ENCODE data around the gene ATL1.

Gene ATL1

DNA sequence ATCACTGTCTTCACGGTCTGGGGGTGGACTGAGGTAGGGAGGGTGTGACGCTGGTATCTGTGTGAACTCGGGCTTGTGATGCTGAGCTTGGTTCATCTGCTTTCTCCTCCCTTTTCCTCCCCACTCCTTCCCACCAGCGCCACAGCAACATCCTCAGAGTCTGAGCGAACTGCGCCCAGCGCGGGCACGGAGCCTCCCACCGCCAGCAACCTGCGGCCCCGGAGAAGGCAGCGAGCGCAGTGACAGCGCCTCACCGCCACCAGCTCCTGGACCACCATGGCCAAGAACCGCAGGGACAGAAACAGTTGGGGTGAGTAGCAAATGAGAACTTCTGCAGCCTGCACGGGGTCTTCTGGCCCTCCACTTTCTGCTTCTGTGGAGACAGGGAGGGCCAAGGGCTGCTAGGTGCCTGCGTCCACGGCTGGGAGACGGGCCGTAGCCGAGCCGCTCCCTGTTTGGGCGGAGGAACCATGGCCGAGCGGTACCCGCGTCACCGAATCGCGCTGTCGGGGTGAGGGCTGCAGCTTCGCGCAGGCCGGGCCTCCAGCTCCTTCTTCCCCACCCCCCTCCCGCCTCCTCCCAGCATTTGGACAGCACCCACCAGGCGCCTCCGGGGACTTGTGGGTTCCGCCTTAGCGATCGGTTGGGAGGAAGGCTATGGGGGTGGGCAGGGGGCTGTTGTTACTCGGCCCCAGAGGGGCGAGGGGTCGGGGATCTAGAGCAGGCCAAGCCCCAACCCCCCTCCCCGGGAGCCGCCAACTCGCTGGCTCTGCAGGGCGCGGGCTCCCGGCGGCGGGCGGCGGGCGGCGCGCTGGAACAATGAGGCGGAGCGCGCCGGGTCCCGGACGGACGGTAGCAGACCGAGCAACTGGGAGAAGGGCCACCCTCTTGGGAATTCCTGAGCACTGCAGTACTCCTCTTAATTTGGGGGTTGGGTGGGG lies at the start of gene ATL1:
TSS of gene ATL1 (plus strand) at position 156 of the 941 bp plus-strand sequence. CDS start at position 277, 121 bp downstream.
- DNase-seq (ENCODE audit: low read depth), result peak; percentile 79

DNA sequence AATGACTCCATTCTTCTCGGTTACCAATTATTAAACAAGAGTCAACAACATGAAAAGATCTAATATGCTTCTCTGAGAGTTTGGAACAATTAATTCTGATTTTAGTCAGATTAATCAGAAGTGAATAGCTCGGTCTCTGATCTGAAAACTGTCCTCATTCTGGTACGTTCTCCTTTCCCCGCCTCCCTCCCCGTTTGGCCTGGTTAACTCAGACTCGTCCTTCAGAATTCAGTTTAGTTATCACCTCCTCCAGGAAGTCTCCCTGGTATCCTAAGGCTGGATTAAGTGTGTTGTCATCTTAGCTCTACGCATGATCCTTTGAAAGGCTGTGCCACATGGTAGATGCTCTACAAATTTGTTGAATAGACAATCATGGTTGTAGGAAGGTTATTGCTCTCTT lies 49.8 kb upstream of the ATL1 start:
- DNase-seq (ENCODE audit: low read depth), result no peak

DNA sequence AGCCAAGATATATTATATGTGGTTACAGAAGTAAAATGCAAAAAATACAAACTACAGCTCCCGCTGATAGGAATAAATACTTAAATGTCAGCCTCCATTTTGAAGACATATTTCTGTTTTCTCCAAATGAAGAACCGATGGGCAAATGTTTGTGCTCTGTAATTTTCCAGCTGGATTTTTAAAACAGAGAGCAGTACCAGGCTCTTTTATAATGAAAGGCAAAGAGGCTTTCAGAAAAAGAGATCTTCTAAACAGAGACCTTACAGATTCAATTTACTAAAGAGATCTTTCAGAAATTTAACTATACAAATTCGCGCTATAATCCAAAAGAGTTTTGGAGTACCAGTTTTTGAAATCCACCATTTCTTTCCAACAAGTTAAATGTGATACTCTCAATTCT lies 47.5 kb upstream of the ATL1 start:
- DNase-seq (ENCODE audit: low read depth), result no peak

DNA sequence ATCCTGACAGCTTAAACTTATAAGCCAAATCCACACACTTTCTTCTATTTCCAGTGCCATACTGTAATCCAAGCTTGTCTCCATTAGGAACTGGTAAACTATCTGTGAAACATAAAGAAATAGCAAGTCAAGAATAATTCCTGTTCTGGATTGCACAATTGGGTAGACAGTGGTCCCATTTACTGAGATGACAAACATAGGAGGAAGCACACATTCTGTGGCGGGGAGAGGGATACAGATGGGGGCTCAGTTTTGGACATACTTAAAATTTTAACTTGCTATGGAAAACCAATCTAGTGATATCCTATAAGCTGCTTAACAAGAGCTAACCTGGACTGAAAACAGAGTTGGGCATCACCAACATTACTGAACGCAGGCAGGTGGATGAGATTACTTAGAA lies 43.9 kb upstream of the ATL1 start:
- no peak for DNase-seq (ENCODE audit: low read depth)

DNA sequence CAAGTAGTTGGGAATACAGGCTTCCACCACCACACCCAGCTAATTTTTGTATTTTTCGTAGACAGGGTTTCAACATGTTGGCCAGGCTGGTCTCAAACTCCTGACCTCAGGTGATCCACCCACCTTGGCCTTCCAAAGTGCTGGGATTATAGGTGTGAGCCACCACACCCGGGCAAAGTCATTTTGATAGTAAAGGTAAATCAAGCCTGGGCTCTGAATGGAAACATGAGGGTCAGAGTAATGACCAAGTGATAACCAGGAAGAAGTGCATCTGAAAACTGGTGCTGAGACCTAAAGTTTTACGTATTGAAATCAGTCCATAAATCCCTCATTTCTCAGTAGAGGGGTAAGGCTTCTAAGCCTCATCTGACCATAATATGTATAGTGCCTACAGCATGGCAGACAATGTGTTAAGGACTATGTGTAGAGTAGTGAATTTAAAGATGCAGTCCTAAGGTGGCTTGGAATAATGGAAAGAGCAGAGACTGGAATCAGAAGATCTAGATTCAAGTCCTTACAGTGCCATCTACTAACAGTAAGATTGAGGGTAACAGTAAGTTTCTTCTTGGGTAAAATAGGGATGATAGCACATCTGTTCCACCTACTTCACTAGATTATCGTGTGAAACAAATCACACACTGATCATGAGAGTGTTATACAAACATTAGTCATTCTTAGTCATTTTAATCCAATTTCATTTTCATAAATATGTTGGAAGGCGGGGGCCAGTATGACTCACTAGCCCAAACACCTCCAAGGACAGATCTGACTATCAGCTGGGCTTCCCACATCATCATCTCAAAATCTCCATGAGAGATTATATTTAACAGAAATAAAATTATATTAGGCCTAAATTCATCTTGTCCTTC lies 38.8 kb upstream of the ATL1 start:
- peak; percentile 95 for DNase-seq (ENCODE audit: low read depth)

DNA sequence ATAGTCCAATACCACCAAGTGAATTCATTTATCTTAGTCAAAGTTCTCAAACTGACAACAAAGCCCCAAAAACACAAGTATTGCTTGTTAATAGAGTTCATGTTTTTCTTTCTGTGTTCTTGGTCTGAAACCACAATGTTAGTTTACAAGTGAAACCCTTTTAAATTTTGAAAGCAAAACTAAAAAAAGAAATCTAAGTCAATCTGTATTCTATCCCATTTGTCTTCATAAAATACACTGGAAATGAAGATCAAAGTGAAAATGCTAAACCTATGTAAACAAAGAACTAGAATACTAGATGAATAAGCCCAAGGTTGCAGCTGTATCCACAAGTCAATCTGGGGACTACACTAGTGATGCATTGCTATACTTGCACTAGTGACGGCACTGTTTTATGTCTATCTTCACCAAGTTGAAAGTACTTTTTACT lies 38.0 kb upstream of the ATL1 start:
- DNase-seq (ENCODE audit: low read depth), result peak; percentile 76

DNA sequence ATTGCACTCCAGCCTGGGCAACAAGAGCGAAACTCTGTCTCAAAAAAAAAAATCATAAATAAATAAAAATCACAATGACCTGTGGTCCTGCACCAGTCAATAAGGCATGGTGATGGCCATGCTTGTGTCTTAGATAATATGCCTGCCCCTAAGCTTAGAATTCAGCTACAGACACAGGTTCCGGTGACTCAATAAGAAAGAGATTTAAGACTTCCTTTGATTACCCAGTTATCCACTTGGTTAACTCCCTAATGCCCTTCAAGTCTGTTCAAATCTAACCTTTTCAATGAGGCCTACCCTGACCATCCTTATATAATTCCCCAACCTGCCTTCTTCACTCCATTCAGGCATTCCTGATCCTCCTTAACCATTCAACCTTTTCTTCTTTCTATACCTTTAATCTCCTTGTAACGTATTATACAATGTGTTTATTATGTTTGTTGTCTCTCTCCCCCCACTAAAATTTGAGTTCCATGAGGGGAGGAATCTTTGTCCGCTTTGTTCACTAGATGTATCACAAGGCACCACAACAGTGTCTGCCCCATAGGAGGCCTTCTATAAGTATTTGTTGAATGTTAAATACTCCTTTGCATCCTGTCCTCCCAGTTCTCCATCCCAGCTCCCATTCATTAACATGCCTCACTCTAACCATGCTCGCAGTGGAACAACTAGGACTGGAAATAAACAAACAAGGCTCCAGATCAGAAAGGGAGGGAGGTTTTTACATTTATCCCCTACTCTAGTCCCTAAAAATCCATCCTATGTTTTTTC lies 36.5 kb upstream of the ATL1 start:
- peak; percentile 45 for DNase-seq (ENCODE audit: low read depth)

DNA sequence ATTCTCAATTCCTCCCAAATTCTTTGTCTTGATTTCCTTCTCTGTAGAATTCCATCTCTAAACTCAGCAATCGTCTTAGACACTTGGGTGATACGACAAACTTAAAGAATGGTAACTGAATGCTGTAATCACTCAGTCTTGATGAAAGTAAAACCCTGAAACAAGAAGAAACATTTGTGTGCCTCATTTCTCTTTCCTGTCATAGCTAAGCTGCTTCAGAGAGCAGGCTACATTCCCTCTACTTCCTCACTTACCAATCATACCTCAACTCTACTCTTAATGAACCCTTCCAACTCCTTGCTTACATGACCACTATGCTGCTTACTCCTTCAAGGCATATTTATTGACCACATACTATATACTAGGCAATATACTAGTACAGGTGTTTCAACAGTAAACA lies 35.9 kb upstream of the ATL1 start:
- no peak for DNase-seq (ENCODE audit: low read depth)

DNA sequence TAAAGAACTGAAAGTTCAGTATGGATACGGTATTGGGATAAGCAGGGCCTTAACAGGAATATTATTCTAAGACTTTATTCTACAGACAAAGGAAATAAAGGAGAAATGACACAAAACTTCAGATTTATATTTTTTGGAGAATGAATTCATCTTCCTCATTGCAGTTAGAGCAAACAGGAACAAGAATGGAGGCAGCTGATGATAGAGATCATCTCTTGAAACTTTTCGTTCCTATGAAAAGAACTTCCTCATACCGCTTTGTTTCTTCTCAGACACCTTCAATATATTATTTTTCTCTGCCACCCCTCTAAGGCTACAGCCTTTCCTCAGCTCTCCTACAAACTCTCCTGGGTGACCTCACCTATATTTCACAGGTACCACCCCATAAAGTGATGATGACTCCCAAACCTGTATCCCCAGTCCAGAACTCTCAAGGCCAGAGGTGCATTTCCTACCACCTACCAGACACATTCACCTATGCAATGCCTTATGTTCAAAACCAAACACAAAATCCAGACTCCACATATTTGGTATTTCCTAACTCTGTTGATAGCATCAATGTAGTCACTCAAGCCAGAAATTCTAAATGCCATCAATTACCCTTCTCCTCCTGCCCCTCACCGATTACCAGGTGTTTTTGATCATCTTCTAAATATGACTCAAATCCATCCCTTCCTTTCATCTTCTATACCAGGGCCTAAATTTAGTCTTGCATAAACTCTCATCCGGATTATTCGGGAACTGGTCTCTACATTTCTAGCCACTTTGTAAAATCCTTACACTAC lies 35.0 kb upstream of the ATL1 start:
- DNase-seq (ENCODE audit: low read depth), result no peak

DNA sequence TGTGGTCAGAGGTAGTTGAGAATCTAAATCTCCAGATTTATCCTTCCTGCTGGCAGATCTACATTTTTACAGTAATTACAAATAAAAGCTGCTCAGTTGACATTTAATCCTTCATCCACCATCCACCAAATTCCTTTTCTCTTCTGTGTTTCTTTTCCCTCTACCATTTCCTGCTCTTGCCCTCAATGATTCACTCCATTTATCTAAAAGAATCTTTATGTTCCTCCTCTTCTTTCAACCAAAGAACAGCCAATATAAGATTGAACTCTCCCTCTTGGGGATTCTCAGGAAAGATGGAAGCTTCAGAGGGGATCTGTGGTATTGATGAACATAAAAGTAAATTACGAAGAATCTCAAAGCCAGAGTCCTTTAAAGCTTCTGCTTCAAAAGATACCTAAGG lies 31.9 kb upstream of the ATL1 start:
- DNase-seq (ENCODE audit: low read depth), result peak; percentile 58

DNA sequence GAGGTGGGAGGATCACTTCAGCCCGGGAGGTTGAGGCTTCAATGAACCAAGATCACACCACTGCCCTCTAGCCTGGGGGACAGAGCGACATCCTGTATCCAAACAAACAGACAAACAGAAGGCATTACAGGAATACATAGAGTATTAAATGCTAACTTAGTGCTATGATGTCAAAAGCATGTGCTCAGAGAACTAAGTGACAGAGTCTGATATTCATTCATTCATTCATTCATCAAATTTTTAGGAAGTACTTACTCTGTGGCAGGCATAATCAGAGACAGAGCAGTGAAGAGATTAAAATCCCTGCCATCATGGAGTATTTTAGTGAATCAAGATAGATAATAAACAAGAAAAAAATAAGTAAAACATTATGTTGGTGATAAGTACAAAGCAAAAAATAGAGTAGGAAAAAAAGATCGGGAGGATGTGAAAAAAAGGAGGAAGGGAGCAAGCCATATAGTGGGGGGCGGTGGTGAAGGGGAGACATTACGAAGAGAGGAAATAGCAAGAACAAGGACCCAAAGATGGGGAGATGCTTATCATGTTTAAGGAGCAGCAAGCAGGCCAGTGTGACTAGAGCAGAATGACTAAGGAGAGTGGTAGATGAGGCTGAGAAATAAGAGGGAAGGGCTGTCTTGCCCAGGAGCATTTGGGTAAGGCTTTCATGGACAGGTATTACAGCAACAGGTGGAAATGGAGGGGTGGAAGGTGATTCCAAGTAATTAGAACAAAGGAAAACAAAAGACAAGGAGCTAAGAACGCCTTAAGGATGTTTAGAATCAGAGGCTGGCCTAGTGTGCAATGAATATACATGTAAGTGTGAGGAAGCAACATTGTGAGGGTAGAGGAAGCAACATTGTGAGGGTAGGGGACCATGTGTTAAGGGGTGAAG lies 30.4 kb upstream of the ATL1 start:
- DNase-seq (ENCODE audit: low read depth), result peak; percentile 52

DNA sequence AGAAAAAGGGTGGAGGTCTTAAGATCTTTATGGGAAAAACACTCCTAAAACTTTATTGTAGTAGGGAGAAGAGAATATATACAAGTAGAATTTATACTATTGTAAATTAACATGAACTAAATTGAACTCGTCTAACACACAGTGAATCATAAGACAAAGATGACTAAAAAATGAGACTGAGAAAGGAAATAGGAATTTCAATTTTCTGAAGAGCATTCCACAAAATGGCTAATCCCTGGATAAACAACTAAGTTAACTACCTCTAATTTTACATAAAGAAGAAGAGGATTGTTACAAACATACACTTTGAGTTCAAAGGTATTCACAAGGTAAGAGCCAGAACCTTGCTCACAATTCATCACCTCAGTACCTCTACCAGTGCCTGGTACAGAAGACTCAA lies 29.6 kb upstream of the ATL1 start:
- DNase-seq (ENCODE audit: low read depth), result peak; percentile 63

DNA sequence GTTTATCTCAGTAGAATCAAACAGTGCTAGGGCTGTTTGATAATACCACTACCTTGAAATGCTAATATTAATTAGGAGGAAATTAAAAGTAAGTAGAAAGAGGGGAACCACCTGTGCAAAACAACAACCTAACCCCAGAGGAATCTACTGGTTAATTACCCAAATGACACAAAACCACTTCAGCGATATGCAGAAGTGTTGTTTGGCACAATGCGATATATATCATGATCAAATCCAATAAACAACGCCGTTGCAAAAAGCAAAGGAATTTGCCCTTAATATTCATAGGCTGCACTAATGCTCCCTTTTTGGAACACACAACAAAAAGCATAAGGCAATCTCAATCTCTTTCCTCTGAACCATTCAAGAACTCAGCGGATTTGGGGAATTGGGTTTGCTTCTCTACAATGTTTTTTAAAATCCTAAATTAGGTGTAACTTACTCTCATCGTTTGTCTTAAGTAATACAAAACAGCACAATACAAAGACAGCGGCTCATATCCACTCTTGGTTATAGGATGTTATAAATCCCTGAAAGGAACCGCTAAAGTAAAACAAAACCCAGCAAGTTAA lies 29.1 kb upstream of the ATL1 start:
- DNase-seq (ENCODE audit: low read depth), result no peak

DNA sequence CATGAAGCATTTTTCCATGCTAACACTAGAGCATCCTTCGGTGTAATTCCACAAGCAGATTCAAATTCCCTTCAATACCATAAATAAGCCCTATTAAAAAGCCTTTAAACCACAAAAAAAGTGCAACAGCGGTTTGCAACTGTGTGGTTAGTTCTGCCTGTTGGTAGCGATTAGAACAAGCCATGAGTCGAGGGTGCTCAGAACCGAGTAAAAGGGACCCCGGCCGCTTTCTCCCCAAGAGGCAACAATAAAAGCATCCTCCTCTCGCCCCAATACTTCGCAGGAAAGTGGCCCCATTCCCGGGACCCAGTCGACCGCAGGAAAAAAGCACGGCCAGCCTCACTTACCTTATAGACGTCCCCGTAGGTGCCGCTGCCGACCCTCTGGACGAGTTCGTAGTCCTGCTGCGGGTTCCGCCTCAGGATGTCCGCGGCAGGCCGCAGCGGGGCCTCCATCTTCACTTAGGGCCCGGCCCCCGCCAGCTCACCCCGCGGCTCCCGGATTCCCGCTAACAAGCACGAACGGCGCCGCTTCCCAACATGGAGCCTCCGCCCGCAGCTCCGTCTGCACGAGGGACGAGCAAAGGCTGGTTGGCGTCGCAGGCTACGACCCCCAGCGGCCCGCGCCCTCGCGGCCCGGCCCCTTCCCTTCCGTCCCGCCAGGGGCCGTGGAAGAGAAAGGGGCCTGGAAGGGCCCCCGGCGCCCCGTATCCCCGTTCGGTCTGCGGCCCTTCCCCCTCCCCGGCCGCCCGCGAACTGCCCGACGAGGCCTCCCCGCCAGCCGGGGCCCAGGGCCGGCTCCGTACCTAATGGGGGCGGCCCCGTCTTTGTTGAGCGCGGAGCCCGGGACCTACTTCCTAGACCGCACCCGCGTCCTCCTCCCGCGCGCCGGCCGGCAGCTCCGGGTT lies 28.1 kb upstream of the ATL1 start:
- peak; percentile 44 for DNase-seq (ENCODE audit: low read depth)

DNA sequence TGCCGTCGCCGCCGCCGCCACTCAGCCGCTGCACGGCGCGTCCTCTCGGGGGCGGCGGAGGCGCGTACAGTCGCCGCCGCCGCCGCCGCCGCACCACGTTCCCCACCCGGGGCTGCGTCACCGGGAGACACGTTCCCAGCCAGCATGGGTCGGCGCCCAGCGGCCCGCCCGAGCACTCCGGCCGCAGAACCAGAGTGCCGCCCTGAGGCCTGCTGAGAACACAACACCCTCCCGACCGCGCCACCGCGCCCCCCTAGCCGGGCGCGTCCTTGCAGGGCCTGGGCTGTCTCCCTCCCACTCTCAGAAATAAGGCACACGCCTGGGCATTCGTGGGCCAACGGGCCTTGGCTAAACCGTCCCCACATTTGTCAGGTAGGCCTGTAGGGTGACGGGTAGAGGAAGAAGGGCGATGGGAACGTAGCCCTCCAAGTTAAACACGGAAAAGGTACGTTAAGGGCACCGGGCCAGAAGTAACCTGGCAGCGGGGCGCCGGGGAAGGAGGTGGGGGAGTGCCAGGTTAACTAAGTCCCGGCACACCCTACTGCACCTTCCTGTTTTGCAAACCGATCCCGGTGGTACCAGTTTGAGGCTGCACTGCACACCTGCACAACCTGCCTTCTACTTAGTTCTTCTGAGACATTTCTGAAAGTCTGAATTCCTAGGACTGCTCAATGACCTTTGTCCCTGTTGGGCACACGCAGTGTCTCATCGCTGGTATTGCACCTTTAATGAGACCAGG lies 27.3 kb upstream of the ATL1 start, which contains the start of gene MAP4K5:
TSS of gene MAP4K5 (minus strand) at position 68 of the 739 bp plus-strand sequence. CDS start 520 bp downstream, outside the sequence.
- DNase-seq (ENCODE audit: low read depth), result peak; percentile 92

DNA sequence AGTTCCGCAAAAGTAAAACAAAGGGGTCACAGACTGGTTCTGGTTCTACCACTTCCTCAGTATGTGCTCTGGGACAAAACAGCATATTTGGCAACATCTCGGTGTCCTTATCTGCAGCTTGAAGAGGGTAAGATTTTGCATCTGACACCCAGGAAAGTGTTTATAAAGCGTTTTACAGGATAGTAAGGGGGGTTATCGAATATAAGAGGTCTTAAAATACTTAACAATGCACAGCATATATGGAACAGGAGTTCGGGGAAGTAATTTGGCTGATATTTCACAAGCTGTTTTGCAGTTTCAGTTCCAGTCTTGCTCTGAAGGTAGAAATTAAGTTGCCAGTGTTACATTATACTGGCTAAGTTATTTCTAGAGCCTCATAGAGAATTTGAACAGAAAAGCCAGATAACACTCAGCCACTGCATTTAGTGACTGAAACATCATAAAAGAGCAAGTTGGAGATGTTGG lies 26.7 kb upstream of the ATL1 start:
- no peak for DNase-seq (ENCODE audit: low read depth)

DNA sequence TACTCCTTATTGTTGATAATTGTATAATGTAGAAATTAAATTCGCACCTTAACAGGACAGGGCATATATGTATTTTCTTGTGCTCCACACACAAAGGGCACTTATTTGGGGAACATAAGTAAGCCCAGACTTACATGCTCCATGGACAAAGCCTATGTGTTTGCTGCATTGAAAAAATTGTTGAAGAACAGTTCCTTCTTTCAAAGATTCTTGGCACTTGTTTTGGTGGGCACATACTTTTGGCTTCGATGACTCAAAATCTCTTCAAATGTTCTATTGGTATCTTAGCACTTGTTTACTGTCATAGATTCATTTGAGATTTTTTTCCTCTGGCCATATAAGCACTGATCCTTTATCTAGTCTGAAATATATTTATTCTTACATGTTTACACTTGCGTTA lies 26.1 kb upstream of the ATL1 start:
- no peak for DNase-seq (ENCODE audit: low read depth)

DNA sequence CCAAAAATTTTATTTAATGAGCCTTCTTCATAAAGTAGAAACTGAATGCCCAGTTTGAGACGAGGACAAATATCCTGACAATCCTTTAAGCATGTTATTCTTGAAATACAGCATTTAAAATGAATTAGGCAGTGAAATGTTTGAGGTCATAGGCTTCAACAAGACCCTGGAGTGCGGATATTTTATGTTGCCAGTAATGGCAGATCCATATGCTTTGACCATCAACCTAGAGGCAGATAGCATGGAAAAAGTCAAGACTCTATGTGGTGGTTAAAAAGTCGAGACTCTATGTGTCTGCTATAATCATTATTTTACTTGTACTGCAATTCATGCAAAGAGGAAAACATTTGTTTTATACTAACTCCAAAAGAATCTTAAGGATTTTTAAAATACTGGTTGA lies 25.5 kb upstream of the ATL1 start:
- no peak for DNase-seq (ENCODE audit: low read depth)

Measured in iris pigment epithelial cell (primary cell).